T-cell (primary cell): Measurements from ENCODE around the gene LIPM. TPM values are rescaled to one million over a fixed set of nuclear protein-coding genes. Genes with fewer than 3 reads are reported as not detected.

ENCODE experiments used
- ATAC-seq, 4 experiments: fragments of 200-7000 bp in 3 of 4; fragments of 150-1000 bp in 1 of 4; cut with Tn5 transposase; replicated peaks in 1 of 4; 1 replicate in 3 of 4; 2 replicates in 1 of 4; pipeline ENCODE4 v1.10.0; 2021; ENCODE audit warnings: moderate library complexity in 3 of 4, mild to moderate bottlenecking in 2 of 4, moderate number of reproducible peaks in 1 of 4
- CTCF ChIA-PET, 2 donors: fragments of 300-600 bp; sonication (Branson Sonifier 250); formaldehyde crosslinking; loops; one replicate each; lab custom pipeline; 2022; ENCODE audit warnings: antibody characterized with exemption in 2 of 2; lab: Charles Lee
- POLR2A ChIA-PET, 2 donors: fragments of 300-600 bp; sonication (Branson Sonifier 250); formaldehyde crosslinking; loops; one replicate each; lab custom pipeline; 2022; ENCODE audit warnings: antibody characterized with exemption in 2 of 2; lab: Charles Lee
- DNase-seq, 35 experiments: peaks; one replicate each; pipeline versions ENCODE4 v3.0.0 to v3.0.0-alpha.2; 2013 to 2023
- H3K27ac ChIP-seq: one replicate; pipeline ENCODE4 v1.5.1; 2013; ENCODE audit warnings: low read length
- H3K27me3 ChIP-seq, 2 experiments: replicated peaks in 1 of 2; 1 replicate in 1 of 2; 2 replicates in 1 of 2; pipeline versions ENCODE4 v1.6.1 to v1.7.0; 2013; ENCODE audit warnings: low read length in 1 of 2, mixed read lengths in 1 of 2; ENCODE audit not compliant: control insufficient read depth in 2 of 2, insufficient read depth in 2 of 2; ENCODE audit errors: extremely low read depth in 1 of 2
- H3K36me3 ChIP-seq, 2 donors: 1 replicate in 1 of 2; 2 replicates in 1 of 2; pipeline versions ENCODE4 v1.6.1 to v1.7.0; 2013; ENCODE audit warnings: low read length in 1 of 2; ENCODE audit not compliant: control insufficient read depth in 2 of 2, insufficient read depth in 1 of 2; ENCODE audit errors: extremely low read depth in 1 of 2
- H3K4me1 ChIP-seq, 2 experiments: 1 replicate in 1 of 2; 2 replicates in 1 of 2; pipeline versions ENCODE4 v1.6.1 to v1.7.0; 2013; ENCODE audit warnings: low read length in 2 of 2, mixed read lengths in 1 of 2; ENCODE audit not compliant: insufficient read depth in 2 of 2, control insufficient read depth in 1 of 2; ENCODE audit errors: extremely low read depth in 1 of 2
- H3K4me3 ChIP-seq, 2 donors: 1 replicate in 1 of 2; 2 replicates in 1 of 2; pipeline versions ENCODE4 v1.5.1 to v1.7.0; 2013; ENCODE audit warnings: mild to moderate bottlenecking in 2 of 2, low read length in 1 of 2, moderate library complexity in 1 of 2; ENCODE audit not compliant: control insufficient read depth in 1 of 2; ENCODE audit errors: extremely low read depth in 1 of 2
- H3K9me3 ChIP-seq: 2 replicates; pipeline ENCODE4 v1.7.0; 2013
- H3K27ac Mint-ChIP-seq, 2 donors: one replicate each; pipeline ENCODE4 v1.8.0; 2020 to 2021; ENCODE audit warnings: mild to moderate bottlenecking in 2 of 2, mixed read lengths in 2 of 2
- H3K27me3 Mint-ChIP-seq, 2 donors: one replicate each; pipeline ENCODE4 v1.8.0; 2021 to 2022; ENCODE audit warnings: mixed read lengths in 2 of 2
- H3K36me3 Mint-ChIP-seq: one replicate; pipeline ENCODE4 v1.8.0; 2021; ENCODE audit warnings: mixed read lengths
- H3K4me1 Mint-ChIP-seq, 3 donors: one replicate each; pipeline ENCODE4 v1.8.0; 2020 to 2022; ENCODE audit warnings: mixed read lengths in 3 of 3, mild to moderate bottlenecking in 1 of 3
- H3K4me3 Mint-ChIP-seq, 3 donors: one replicate each; pipeline ENCODE4 v1.8.0; 2020 to 2022; ENCODE audit warnings: mild to moderate bottlenecking in 3 of 3, mixed read lengths in 3 of 3, moderate library complexity in 3 of 3
- H3K9me3 Mint-ChIP-seq, 3 donors: one replicate each; pipeline ENCODE4 v1.8.0; 2020 to 2022; ENCODE audit warnings: mixed read lengths in 3 of 3
- WGBS: methylation state at CpG from one replicate; pipeline ENCODE4 v1.1.5; 2013; ENCODE audit warnings: missing lambda C conversion rate; ENCODE audit not compliant: insufficient coverage; 5-methylcytosine and 5-hydroxymethylcytosine counted together
- total RNA-seq, 35 experiments: library from RNA in 6 of 35; stranded (reverse) in 6 of 35; fragments of 120-200 nt in 1 of 35; gene quantifications; one replicate each; pipeline versions ENCODE4 v1.2.1 to v1.2.4 and lab custom pipeline; 2013 to 2026

LIPM gene
- total RNA-seq, 5 donors from 2014 or later (not counting 1 experiment from before 2014, with no cell fraction given), result not detected

- H3K27ac ChIP-seq, result no peak overlapping the region
- no peaks in the 10 kb centered on the region for H3K36me3 ChIP-seq
- H3K4me3 Mint-ChIP-seq, result no peak overlapping the region
- 93% methylated on average over 3 of the region's 5 CpGs for WGBS
- POLR2A ChIA-PET, result no interaction called here
- peaks cover 0 to 3% of the 10 kb centered on the region in 2 donors for H3K27me3 Mint-ChIP-seq
- no peak overlapping the region for H3K27ac Mint-ChIP-seq
- peaks cover 0 to under 1% of the 10 kb centered on the region in 2 experiments for H3K4me1 ChIP-seq
- no peaks in the 10 kb centered on the region for H3K36me3 Mint-ChIP-seq
- H3K4me1 Mint-ChIP-seq, result peaks cover 0 to 3% (median 0%) of the 10 kb centered on the region in 3 donors
- no peaks in the 10 kb centered on the region for H3K9me3 Mint-ChIP-seq
- no peak overlapping the region for H3K4me3 ChIP-seq
- ATAC-seq (no peak), DNase-seq (no peak)
- CTCF ChIA-PET, result interaction anchor here in 1 of 2 donors (0.7 to 0.8 kb wide), 2 partner anchors 16 to 41 kb away, joined by 3 read pairs; no protein-coding TSS in a partner anchor
- H3K9me3 ChIP-seq, result no peaks in the 10 kb centered on the region
- no peaks in the 10 kb centered on the region for H3K27me3 ChIP-seq
Measured at GRCh38 chr10:88840881-88841280, 38.4 kb downstream of the LIPM start.

DNA sequence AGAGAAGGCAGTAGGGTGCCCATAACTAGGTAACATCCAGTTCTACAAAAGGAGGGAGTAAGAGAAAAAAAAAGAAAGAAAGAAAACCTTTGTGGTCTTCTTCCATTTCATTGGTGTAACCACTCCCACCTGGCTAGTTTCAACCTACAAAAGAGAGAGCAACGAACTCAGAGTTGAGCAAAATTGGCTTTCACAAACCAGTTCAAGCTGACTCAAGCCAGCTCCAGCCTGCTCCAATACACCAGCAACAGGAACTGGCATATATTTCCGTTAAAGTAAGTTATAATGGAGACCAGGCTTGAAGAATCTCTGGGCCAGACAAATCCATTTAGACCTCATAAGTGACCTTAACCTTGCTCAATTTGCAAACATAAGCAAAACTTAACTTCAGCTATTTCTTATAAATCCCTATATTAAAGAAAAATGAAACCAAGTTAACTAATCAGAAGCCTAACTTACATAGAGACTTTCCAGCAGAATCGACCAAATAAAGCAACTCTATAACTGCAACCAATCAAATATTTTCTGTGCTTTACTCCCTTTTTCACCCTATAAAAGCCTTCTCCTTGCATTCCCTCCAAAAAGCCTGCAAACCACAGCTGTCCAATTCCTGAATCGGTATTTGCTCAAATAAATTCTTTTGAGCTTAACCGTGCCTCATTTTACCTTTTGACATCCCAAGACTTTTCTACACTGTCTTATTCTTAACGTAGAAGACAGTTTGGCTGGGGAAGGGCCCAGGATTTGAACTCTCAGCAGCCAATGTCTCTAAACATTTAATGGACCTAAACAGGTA lies 39.0 kb downstream of the LIPM start:
- Mint-ChIP-seq H3K4me1 (peaks cover 0 to 3% (median 0%) of the 10 kb centered on the region in 3 donors), H3K27ac (no peak overlapping the region), H3K9me3 (no peaks in the 10 kb centered on the region), H3K36me3 (no peaks in the 10 kb centered on the region), H3K27me3 (peaks cover 0 to 3% of the 10 kb centered on the region in 2 donors), H3K4me3 (no peak overlapping the region)
- DNase-seq (no peak), ATAC-seq (no peak)
- Histone ChIP-seq H3K27ac (no peak overlapping the region), H3K4me3 (no peak overlapping the region), H3K9me3 (no peaks in the 10 kb centered on the region), H3K36me3 (no peaks in the 10 kb centered on the region), H3K27me3 (no peaks in the 10 kb centered on the region), H3K4me1 (no peaks in the 10 kb centered on the region)
- 92% methylated on average over 2 of the region's 6 CpGs for WGBS
- ChIA-PET POLR2A (interaction anchor here in 1 of 2 donors (0.7 kb wide), 1 partner anchor 9 kb away, joined by 3 read pairs; no protein-coding TSS in a partner anchor), CTCF (no interaction called here)

DNA sequence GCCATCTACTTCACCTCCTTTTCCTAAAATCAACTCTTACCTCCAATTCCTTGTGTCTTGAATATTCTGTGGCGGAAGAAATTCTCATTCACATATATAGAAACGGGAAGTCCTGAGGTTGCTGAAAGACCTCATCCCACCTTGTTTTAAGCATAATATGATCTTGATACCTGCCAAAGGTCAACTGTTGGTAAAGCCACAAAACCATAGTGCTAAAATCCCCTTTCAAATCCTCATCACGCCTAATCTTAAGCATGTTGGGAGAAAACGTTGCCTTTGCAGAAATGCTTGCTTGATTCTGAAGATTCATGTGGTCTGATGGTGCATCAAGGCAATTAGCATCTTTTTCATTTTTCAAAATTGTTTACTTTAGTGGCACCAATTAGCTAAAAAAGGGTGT lies 40.6 kb downstream of the LIPM start:
- H3K36me3 Mint-ChIP-seq, result no peaks in the 10 kb centered on the region
- POLR2A ChIA-PET, result interaction anchor here in 1 of 2 donors (0.6 kb wide), 1 partner anchor 112 kb away, joined by 3 read pairs; no protein-coding TSS in a partner anchor
- no peaks in the 10 kb centered on the region for H3K9me3 Mint-ChIP-seq
- no peaks in the 10 kb centered on the region for H3K4me1 ChIP-seq
- no peaks in the 10 kb centered on the region for H3K27me3 ChIP-seq
- H3K9me3 ChIP-seq, result no peaks in the 10 kb centered on the region
- DNase-seq (no peak), ATAC-seq (no peak)
- WGBS, result 67% methylated on average over 1 of the region's 4 CpGs
- CTCF ChIA-PET, result no interaction called here
- no peak overlapping the region for H3K27ac Mint-ChIP-seq
- no peak overlapping the region for H3K4me3 Mint-ChIP-seq
- H3K27me3 Mint-ChIP-seq, result peaks cover 0 to 3% of the 10 kb centered on the region in 2 donors
- peaks cover 0 to 3% (median under 1%) of the 10 kb centered on the region in 3 donors for H3K4me1 Mint-ChIP-seq
- H3K36me3 ChIP-seq, result no peaks in the 10 kb centered on the region
- H3K27ac ChIP-seq, result no peak overlapping the region
- no peak overlapping the region for H3K4me3 ChIP-seq

- Histone ChIP-seq H3K4me1 (peaks cover 0 to 3% of the 10 kb centered on the region in 2 experiments), H3K9me3 (no peaks in the 10 kb centered on the region), H3K36me3 (no peaks in the 10 kb centered on the region), H3K4me3 (no peak overlapping the region), H3K27ac (no peak overlapping the region), H3K27me3 (no peaks in the 10 kb centered on the region)
- no peaks in the 10 kb centered on the region for H3K9me3 Mint-ChIP-seq
- H3K4me1 Mint-ChIP-seq, result peaks cover 7 to 10% (median 8%) of the 10 kb centered on the region in 3 donors
- no peak overlapping the region for H3K27ac Mint-ChIP-seq
- POLR2A ChIA-PET, result interaction anchor here in 1 of 2 donors (0.6 kb wide), 1 partner anchor 400 kb away, joined by 3 read pairs; no protein-coding TSS in a partner anchor
- peaks cover 0 to 3% of the 10 kb centered on the region in 2 donors for H3K27me3 Mint-ChIP-seq
- ATAC-seq (no peak), DNase-seq (no peak)
- H3K4me3 Mint-ChIP-seq, result no peak overlapping the region
- CTCF ChIA-PET, result interaction anchor here in 1 of 2 donors (0.7 to 0.9 kb wide), 2 partner anchors 13 to 84 kb away, joined by 3 to 5 read pairs; no protein-coding TSS in a partner anchor
- H3K36me3 Mint-ChIP-seq, result no peaks in the 10 kb centered on the region
- no CpG with 5 or more reads among the region's 1 CpG for WGBS
Measured at GRCh38 chr10:88848499-88848898, 46.0 kb downstream of the LIPM start.

DNA sequence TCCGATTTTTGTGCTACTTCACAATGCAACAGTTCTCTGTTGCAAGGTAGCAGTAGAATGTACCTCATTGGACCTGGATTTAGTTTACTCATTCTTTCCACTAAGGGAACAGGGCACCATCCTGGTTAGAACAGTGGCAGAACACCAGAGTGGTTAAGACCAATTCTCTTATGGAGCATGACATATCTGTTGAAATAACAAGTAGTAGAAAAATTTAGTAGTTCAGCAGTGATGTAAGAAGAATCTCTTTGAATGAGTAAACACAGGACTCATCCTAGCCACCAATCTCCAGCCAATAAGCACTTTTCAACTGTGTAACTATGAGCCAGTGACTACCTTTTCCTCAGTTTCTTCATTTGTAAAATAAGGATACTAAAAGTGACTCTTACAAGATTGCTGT lies 46.7 kb downstream of the LIPM start:
- ATAC-seq (no peak), DNase-seq (no peak)
- no peaks in the 10 kb centered on the region for H3K36me3 ChIP-seq
- H3K9me3 ChIP-seq, result no peaks in the 10 kb centered on the region
- no peaks in the 10 kb centered on the region for H3K27me3 ChIP-seq
- POLR2A ChIA-PET, result interaction anchor here in 1 of 2 donors (0.6 kb wide), 1 partner anchor 133 kb away, joined by 3 read pairs; no protein-coding TSS in a partner anchor
- Mint-ChIP-seq H3K36me3 (no peaks in the 10 kb centered on the region), H3K27ac (no peak overlapping the region), H3K4me1 (peaks cover 7 to 10% (median 8%) of the 10 kb centered on the region in 3 donors), H3K27me3 (peaks cover 0 to 3% of the 10 kb centered on the region in 2 donors), H3K4me3 (no peak overlapping the region), H3K9me3 (no peaks in the 10 kb centered on the region)
- no CpG with 5 or more reads among the region's 1 CpG for WGBS
- peaks cover 0 to 3% of the 10 kb centered on the region in 2 experiments for H3K4me1 ChIP-seq
- CTCF ChIA-PET, result no interaction called here
- no peak overlapping the region for H3K4me3 ChIP-seq
- H3K27ac ChIP-seq, result no peak overlapping the region

GRCh38 chr10:88850712-88851111 lies 48.2 kb downstream of the LIPM start:
- WGBS, result no CpG with 5 or more reads among the region's 1 CpG
- CTCF ChIA-PET, result no interaction called here

More at GRCh38 chr10:88850712-88851111, 48.2 kb downstream of the LIPM start:
- Histone ChIP-seq H3K27ac (no peak overlapping the region), H3K27me3 (no peaks in the 10 kb centered on the region), H3K36me3 (no peaks in the 10 kb centered on the region), H3K4me1 (peaks cover 0 to 3% of the 10 kb centered on the region in 2 experiments), H3K9me3 (no peaks in the 10 kb centered on the region), H3K4me3 (no peak overlapping the region)
- H3K4me3 Mint-ChIP-seq, result no peak overlapping the region
- H3K27ac Mint-ChIP-seq, result no peak overlapping the region
- ATAC-seq, result no peak
- POLR2A ChIA-PET, result no interaction called here
- no peaks in the 10 kb centered on the region for H3K27me3 Mint-ChIP-seq
- DNase-seq, result no peak
- H3K36me3 Mint-ChIP-seq, result no peaks in the 10 kb centered on the region
- H3K9me3 Mint-ChIP-seq, result no peaks in the 10 kb centered on the region
- peaks cover 7 to 10% (median 8%) of the 10 kb centered on the region in 3 donors for H3K4me1 Mint-ChIP-seq
